Measurements from ENCODE around the gene SH3RF3.

DNA sequence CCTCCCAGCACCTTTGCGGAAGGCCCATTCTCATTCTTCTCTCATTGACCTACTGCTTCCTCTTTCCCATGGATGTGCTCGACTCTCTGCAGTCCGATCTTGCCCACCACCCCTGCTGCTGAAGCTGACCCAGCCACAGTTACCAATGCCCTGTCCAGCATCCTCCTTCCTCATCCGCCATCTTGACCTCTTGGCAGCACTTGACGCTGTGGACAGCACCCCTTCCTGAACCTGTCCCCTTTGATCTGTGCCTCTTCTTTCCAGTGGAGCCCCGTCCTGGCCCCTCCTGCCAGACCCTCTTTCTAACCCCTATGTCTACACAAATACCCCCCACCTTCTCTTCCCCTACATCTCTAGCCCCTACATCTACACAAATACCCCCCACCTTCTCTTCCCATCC is 275.7 kb downstream of the SH3RF3 start:
- TF ChIP-seq, protein P1, sequence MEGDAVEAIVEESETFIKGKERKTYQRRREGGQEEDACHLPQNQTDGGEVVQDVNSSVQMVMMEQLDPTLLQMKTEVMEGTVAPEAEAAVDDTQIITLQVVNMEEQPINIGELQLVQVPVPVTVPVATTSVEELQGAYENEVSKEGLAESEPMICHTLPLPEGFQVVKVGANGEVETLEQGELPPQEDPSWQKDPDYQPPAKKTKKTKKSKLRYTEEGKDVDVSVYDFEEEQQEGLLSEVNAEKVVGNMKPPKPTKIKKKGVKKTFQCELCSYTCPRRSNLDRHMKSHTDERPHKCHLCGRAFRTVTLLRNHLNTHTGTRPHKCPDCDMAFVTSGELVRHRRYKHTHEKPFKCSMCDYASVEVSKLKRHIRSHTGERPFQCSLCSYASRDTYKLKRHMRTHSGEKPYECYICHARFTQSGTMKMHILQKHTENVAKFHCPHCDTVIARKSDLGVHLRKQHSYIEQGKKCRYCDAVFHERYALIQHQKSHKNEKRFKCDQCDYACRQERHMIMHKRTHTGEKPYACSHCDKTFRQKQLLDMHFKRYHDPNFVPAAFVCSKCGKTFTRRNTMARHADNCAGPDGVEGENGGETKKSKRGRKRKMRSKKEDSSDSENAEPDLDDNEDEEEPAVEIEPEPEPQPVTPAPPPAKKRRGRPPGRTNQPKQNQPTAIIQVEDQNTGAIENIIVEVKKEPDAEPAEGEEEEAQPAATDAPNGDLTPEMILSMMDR (IDR thresholded peaks at IDR 0.05 in 4 of 5, conservative IDR thresholded peaks at IDR 0.05 in 1 of 5), result no peak
- no peak for TF ChIP-seq POLR2A (IDR thresholded peaks at IDR 0.05)
